ENCODE results near the gene FOXJ3.

DNA sequence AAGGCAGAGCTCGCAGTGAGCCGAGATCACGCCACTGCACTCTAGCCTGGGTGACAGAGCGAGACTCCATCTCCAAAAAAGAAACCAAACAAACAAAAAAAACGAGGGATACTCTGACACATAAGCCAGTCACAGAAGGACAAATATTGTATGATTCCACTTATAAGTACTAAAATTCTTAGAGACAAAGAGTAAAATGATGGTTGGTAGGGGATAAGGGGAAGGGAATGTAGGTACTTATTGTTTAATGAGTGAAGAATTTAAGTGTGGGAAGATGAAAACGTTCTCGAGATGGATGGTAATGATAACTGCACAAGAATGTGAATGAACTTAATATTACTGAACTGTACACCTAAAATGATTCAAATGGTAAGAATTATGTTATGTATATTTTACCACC, 103.8 kb downstream of the FOXJ3 start:
- TF ChIP-seq ZNF274 (IDR thresholded peaks at IDR 0.05; ENCODE audit: low read depth, low read length) (no peak), YY1 (IDR thresholded peaks at IDR 0.05; ENCODE audit: insufficient read depth, insufficient read length) (no peak)
